Dedifferentiated amniotic fluid mesenchymal stem cell (primary cell): ENCODE data around the gene CDHR1.

Experiments used
- DNase-seq: peaks from one replicate; pipeline ENCODE4 v3.0.0-alpha.2; 2016; ENCODE audit errors: extremely low spot score

Gene CDHR1

GRCh38 chr10:84230359-84230758, 36.0 kb downstream of the CDHR1 start:
- DNase-seq, result no peak

- no peak for DNase-seq
Observed at GRCh38 chr10:84232376-84232775, 38.0 kb downstream of the CDHR1 start.

GRCh38 chr10:84233940-84234339, 39.6 kb downstream of the CDHR1 start:
- no peak for DNase-seq

GRCh38 chr10:84234479-84234878, 40.1 kb downstream of the CDHR1 start:
- no peak for DNase-seq

- DNase-seq, result no peak
Observed at GRCh38 chr10:84235096-84235495, 40.8 kb downstream of the CDHR1 start.

- DNase-seq, result no peak
Observed at GRCh38 chr10:84236807-84237198, 42.5 kb downstream of the CDHR1 start.

GRCh38 chr10:84237199-84238051, 43.1 kb downstream of the CDHR1 start:
- DNase-seq, result no peak

GRCh38 chr10:84238909-84239308, 44.6 kb downstream of the CDHR1 start:
- no peak for DNase-seq

GRCh38 chr10:84241185-84241790, 47.0 kb downstream of the CDHR1 start, which contains the start of gene LRIT1:
TSS of gene LRIT1 (minus strand) at chr10:84241546. CDS start at chr10:84241439, 107 bp downstream.
- DNase-seq, result no peak

GRCh38 chr10:84243759-84244158, 49.4 kb downstream of the CDHR1 start:
- DNase-seq, result no peak

GRCh38 chr10:84244651-84245270, 50.4 kb downstream of the CDHR1 start, which contains the start of gene RGR:
TSS of gene RGR (plus strand) at chr10:84245053. CDS start at chr10:84245091, 38 bp downstream.
- no peak for DNase-seq

- no peak for DNase-seq
Observed at GRCh38 chr10:84247496-84247895, 53.2 kb downstream of the CDHR1 start.

GRCh38 chr10:84248794-84249193, 54.5 kb downstream of the CDHR1 start:
- no peak for DNase-seq

- DNase-seq, result no peak
Observed at GRCh38 chr10:84254552-84255478, 60.5 kb downstream of the CDHR1 start.

- DNase-seq, result no peak
Observed at GRCh38 chr10:84256510-84257342, 62.4 kb downstream of the CDHR1 start.

- no peak for DNase-seq
Observed at GRCh38 chr10:84257343-84258020, 63.1 kb downstream of the CDHR1 start.

- no peak for DNase-seq
Observed at GRCh38 chr10:84258034-84258695, 63.8 kb downstream of the CDHR1 start.

GRCh38 chr10:84261236-84261915, 67.0 kb downstream of the CDHR1 start:
- DNase-seq, result no peak
